GM13977 (cell line): ENCODE data around the gene PRKAR1B.

ENCODE experiments used
- DNase-seq: peaks from one replicate; pipeline ENCODE4 v3.0.0; 2012; ENCODE audit warnings: low spot score
- in situ Hi-C: fragments of 300-500 bp; cut with MboI; formaldehyde crosslinking; loops from one replicate; pipeline ENCODE4 v1.12.0; 2022; ENCODE audit warnings: low sequenced_read_pairs, low pct_unique_long_range_greater_than_20kb, mixed read lengths, inconsistent platforms; ENCODE audit not compliant: unreplicated experiment
- TF ChIP-seq, protein P1 (sequence below): IDR thresholded peaks from 2 replicates; pipeline ENCODE4 v1.5.1; 2012; ENCODE audit warnings: mild to moderate bottlenecking, control low read depth; ENCODE audit not compliant: insufficient read depth; ENCODE audit errors: extremely low read depth, missing control alignments

Gene PRKAR1B

DNA sequence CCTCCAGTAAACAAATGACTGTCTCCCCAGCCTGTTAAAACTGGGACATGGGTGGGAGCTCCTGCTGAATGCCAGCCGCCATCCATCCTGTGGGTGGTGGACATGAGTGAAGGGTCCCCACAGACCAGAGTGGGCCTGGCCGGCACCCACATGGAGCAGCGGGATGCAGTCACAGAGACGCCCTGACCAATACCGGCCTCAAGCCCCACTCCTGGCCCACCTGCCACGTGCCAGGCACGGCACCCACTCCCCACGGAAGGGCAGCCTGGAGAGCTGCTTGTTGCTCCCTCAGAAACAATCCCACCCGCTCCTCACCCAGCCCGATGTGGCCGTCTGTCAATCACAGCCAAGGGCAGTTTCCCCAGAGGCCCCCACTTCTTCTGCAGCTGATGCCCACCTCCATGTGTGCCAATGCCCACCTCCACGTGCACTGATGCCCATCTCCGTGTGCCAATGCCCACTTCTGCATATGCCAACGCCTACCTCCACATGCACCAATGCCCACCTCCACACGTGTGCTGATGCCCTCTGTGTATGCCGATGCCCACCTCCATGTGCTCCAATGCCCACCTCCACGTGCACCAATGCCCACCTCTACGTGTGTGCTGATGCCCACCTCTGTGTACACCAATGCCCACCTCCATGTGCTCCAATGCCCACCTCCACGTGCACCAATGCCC lies 43.4 kb downstream of the PRKAR1B start:
- TF ChIP-seq, protein P1, sequence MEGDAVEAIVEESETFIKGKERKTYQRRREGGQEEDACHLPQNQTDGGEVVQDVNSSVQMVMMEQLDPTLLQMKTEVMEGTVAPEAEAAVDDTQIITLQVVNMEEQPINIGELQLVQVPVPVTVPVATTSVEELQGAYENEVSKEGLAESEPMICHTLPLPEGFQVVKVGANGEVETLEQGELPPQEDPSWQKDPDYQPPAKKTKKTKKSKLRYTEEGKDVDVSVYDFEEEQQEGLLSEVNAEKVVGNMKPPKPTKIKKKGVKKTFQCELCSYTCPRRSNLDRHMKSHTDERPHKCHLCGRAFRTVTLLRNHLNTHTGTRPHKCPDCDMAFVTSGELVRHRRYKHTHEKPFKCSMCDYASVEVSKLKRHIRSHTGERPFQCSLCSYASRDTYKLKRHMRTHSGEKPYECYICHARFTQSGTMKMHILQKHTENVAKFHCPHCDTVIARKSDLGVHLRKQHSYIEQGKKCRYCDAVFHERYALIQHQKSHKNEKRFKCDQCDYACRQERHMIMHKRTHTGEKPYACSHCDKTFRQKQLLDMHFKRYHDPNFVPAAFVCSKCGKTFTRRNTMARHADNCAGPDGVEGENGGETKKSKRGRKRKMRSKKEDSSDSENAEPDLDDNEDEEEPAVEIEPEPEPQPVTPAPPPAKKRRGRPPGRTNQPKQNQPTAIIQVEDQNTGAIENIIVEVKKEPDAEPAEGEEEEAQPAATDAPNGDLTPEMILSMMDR = no peak
- no peak for DNase-seq
- in situ Hi-C loops = no loop called here

DNA sequence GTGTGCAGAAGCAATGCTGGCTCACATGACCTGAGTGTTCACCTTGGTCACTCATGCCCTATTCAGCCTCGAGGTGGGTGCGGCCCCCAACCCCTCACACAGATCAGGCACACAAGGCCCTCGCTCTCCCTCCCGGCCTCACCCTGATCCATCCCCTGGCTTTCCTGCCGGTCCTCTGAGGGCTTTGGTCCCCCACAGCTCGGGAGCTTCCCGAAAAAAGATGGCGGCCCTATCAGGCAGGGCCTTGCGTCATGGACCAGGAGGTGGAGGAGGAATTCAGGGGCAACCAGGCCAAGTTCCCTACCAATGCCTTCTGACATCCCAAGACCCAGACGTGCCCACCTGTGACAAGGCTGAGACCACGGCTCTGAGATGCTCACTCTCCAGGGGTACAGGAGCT lies 44.3 kb downstream of the PRKAR1B start:
- in situ Hi-C loops = no loop called here
- DNase-seq = no peak
- TF ChIP-seq, protein P1 = no peak

DNA sequence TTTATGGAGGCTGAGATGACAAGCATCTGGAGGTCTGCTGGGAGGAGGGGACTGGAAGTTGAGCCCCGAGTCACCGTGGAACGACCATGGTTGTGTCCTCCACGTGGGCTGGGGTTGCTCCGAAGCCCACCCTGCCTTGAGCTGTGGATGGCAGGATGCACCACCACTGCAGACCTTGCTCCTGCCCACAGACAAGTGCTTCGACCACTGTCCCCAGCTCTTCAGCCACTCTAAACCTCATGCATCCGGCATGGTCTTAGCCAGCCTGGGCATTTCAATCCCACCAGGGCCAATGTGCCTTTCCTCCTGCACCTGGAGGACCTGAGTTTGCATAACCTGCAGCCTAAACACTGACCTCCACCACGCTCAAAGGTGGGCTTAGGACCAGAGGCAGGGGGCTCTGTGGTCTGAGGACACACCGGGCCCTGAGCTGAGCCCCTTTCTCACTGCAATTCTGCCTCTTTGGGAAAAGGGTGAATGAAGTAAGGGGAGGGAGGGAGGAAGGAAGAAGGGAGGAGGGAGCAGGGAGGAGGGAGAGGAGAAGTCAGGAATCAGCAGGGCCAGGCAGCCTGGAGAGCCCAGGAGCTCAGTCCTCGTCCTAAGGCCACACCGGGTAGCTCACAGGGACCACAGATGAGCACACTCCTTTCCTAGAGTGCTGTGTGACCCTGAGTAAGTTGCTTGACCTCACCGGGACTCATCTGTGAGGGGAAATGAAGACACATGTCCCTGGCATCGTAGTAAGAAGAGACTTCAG lies 45.4 kb downstream of the PRKAR1B start:
- DNase-seq = no peak
- in situ Hi-C loops = no loop called here
- TF ChIP-seq, protein P1 = no peak

DNA sequence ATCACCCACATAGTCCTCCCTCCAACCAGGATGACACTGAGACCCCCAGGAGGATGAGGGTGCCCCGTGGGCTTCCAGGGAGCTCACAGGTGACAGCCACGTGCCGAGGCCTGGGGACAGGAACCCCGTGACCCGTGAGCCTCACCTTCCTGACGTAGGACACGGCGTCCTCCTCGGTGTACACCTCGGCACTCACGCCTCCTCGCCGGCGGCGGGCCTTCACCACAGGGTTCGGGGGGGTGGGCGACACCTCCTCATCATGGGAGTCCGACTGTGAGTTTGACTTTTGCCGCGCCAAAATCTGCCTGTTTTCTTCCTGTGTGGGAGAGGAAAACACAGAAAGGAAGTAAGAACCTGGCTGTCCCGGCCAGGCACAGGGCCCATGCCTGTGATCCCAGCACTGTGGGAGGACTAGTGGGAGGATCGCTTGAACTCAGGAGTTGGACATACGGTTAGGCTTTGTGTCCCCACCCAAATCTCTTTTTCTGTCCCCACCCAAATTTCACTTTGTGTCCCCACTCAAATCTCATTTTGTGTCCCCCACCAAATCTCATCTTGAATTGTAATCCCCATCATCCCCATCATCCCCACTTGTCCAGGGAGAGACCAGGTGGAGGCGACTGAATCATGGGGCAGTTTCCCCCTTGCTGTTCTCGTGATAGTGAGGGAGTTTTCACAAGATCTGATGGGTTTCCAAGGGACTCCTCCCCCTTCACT lies 46.5 kb downstream of the PRKAR1B start:
- in situ Hi-C loops = no loop called here
- TF ChIP-seq, protein P1 = no peak
- DNase-seq = no peak

DNA sequence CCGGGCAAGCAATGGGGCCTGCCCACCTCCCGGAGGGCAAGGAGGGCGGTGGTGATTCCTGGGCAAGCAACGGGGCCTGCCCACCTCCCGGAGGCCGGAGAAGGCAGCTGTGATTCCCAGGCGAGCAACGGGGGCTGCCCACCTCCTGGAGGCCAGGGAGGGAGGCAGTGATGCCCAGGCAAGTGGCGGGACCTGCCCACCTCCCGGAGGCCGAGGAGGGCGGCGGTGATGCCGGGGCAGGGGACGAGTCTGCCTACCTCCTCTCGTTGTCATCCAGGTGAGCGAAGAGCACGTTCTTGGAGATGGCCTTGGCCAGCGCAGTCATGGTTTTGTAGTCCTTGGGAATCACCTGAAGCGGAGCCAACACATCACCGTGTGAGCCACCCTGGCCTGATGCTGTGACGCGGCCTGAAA lies 50.1 kb downstream of the PRKAR1B start:
- in situ Hi-C loops = no loop called here
- TF ChIP-seq, protein P1 = no peak
- DNase-seq = no peak

DNA sequence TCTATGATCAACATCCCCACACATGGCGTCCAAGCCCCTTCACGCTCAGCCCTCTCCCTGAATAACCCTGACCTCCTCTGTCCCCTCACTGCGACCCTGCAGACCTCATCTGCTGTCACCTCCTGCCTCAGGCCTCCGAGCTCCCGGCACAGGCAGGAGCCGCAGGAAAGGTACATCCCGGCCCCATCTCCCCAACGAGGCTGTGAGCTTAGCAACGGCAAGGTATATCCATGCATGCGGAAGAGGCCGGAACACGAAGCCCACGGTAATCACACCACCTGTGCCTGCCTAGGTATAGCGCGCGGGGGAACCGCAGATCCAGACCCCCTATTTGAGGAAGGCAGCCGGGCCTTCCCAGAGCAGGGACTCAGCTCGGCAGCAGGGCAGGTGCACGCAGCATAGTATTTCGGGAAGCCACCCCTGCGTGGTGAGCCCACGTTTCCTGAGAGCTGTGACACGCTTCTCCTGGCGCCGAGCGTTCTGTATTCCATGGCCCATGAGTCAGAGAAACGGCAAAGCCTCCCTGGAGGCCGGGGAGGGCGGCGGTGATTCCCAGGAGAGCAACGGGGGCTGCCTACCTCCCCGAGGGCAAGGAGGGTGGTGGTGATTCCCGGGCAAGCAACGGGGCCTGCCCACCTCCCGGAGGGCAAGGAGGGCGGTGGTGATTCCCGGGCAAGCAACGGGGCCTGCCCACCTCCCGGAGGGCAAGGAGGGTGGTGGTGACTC lies 50.7 kb downstream of the PRKAR1B start:
- DNase-seq = no peak
- TF ChIP-seq, protein P1 = no peak
- in situ Hi-C loops = no loop called here
